ENCODE results near the gene ENTHD1. TPM values are rescaled to one million over a fixed set of nuclear protein-coding genes. Genes with fewer than 3 reads are reported as not detected.

ENTHD1 gene
- total and polyA plus RNA-seq, 2 of the 4 experiments (the other 2 are of a cell fraction), result not detected

DNA sequence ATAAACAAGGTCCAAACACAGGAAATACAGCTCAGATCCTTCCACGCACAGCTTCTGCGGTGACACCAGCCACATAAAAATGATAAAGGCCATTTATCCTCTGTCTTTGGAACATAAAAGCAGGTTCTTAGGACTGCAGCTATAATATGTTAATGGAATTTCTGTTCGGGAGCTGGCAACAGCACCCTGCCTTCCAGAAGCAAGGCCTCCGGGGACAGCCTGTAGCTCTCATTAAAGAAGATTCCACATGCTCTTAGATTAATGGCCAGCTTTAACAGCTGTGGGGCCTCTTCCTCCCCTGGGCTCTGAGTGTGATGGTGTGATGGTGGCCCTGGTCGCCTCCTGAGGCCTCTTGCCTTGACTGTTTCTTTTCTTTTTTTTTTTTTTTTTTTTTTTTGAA is 185.7 kb downstream of the ENTHD1 start:
- intact Hi-C loops (cut with micrococcal nuclease), result no loop called here
- in situ Hi-C loops (cut with MboI; ENCODE audit: low sequenced_read_pairs), result no loop called here
- no peaks in the 10 kb centered on the region for H3K79me1 ChIP-seq (ENCODE audit: low read depth in 1 of 2, low read length in 2 of 2)
- H3K4me3 ChIP-seq (ENCODE audit: insufficient read depth, low read depth, low read length), result no peak overlapping the region
- POLR2A ChIA-PET (ENCODE audit: unreplicated experiment), result no interaction called here
- H3K9me3 ChIP-seq (ENCODE audit: control insufficient read depth, insufficient read depth, low read length), result no peaks in the 10 kb centered on the region
- no peak overlapping the region for H2BK5ac ChIP-seq (ENCODE audit: low read depth, low read length, poor library complexity, severe bottlenecking)
- H3K4ac ChIP-seq (ENCODE audit: low read depth, low read length), result no peak overlapping the region
- H2AFZ ChIP-seq (replicated peaks; ENCODE audit: low read length, poor library complexity), result no peak overlapping the region
- H3K27me3 ChIP-seq (ENCODE audit: control insufficient read depth, insufficient read depth, low read length), result peaks cover 60% of the 10 kb centered on the region
- H4K5ac ChIP-seq (ENCODE audit: low read depth, low read length), result no peak overlapping the region
- no peak overlapping the region for H3K56ac ChIP-seq (ENCODE audit: extremely low read depth, insufficient read depth, low read length)
- H2AK9ac ChIP-seq (replicated peaks; ENCODE audit: low read depth, low read length, poor library complexity), result no peak overlapping the region
- H2BK15ac ChIP-seq (ENCODE audit: low read depth, low read length), result no peak overlapping the region
- H3K18ac ChIP-seq (ENCODE audit: low read depth, low read length), result no peak overlapping the region
- H2AK5ac ChIP-seq (ENCODE audit: low read depth, low read length), result no peak overlapping the region
- no peak overlapping the region for H3K27ac ChIP-seq (ENCODE audit: insufficient read depth, low read length)
- H4K8ac ChIP-seq (ENCODE audit: low read depth in 2 of 2, low read length in 2 of 2), result no peak overlapping the region
- no peaks in the 10 kb centered on the region for H4K20me1 ChIP-seq (ENCODE audit: insufficient read depth, low read length)
- no peak overlapping the region for H2BK120ac ChIP-seq (ENCODE audit: low read depth, low read length)
- H4K91ac ChIP-seq (ENCODE audit: insufficient read depth, low read depth, low read length), result no peak overlapping the region
- ATAC-seq (ENCODE audit: low read depth) (no peak), DNase-seq (no peak)
- no TSS peak for BruUV-seq (replicated peaks)
- H3K9me1 ChIP-seq (ENCODE audit: insufficient read depth, low read length), result no peaks in the 10 kb centered on the region
- H3K9ac ChIP-seq (ENCODE audit: low read depth, low read length), result no peak overlapping the region
- dilution Hi-C loops (cut with HindIII; ENCODE audit: low sequenced_read_pairs, unreplicated experiment), result no loop called here
- peaks cover 6% of the 10 kb centered on the region; the same call in 1 of the 2 replicates for H3K4me1 ChIP-seq (ENCODE audit: control insufficient read depth, insufficient read depth, low read length)
- TF ChIP-seq FOS (IDR thresholded peaks at IDR 0.05; ENCODE audit: low read depth, low read length) (no peak), CHD1 (IDR thresholded peaks at IDR 0.05; ENCODE audit: low read depth, low read length) (no peak), USF2 (IDR thresholded peaks at IDR 0.05; ENCODE audit: low read depth, low read length) (no peak), MAFK (IDR thresholded peaks at IDR 0.05; ENCODE audit: low read depth, low read length) (no peak), RAD21 (IDR thresholded peaks at IDR 0.05; ENCODE audit: low read length) (no peak)
- H3K23ac ChIP-seq (ENCODE audit: low read depth, low read length), result no peak overlapping the region
- CTCF ChIA-PET, result no interaction called here
- no peak overlapping the region for H3K14ac ChIP-seq (replicated peaks; ENCODE audit: low read depth, low read length)
- no peaks in the 10 kb centered on the region for H3K36me3 ChIP-seq (ENCODE audit: control insufficient read depth, insufficient read depth, low read length)
- H2BK20ac ChIP-seq (ENCODE audit: low read depth, low read length), result no peak overlapping the region
- 100% methylated on average over 2 of the region's 5 CpGs; no CpG with 5 or more reads in 1 of the 2 experiments for WGBS, 2 experiments (ENCODE audit: extremely low coverage in 2 of 2, insufficient read length in 1 of 2)
- H3K4me2 ChIP-seq (ENCODE audit: low read depth, low read length), result no peak overlapping the region
